Measurements from ENCODE around the gene NANOS3.

The NANOS3 gene

DNA sequence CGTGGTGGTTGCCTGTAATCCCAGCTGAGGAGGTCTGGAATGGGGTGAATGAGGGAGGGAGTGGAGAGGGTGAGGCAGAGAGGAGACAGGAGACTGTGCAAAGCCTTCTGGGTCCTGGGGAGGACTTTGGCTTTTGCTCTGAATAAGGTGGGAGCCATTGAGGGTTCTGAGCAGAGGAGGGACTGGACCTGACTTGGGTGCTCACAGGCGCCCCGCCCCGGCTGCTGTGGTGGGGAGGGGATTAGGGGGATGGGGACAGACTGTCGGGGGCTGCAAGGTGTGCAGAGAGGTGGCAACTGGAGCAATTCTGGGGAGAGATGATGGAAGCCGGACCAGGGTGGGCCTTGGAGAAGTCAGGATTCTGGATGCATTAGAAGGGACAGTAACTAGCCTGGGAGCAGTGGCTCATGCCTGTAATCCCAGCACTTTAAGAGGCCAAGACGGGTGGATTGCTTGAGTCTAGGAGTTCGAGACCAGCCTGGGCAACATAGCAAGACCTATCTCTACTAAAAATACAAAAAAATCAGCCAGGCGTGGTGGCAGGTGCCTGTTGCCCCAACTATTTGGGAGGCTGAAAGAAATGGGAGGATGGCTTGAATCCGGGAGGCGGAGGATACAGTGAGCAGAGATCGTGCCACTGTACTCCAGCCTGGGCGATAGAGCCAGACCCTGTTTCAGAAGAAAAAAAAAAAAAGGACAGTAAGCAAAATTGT, 16.1 kb upstream of the NANOS3 start:
- Histone ChIP-seq H3K27ac (ENCODE audit: low read length) (peak overlapping the region; percentile 86), H3K4me3 (ENCODE audit: low read depth in 1 of 2, low read length in 2 of 2) (peak overlapping the region; percentile 59 to 67), H3K27me3 (ENCODE audit: low read depth, low read length) (no peaks in the 10 kb centered on the region), H3K9me3 (ENCODE audit: control insufficient read depth in 1 of 2, low read length in 2 of 2) (no peaks in the 10 kb centered on the region), H3K36me3 (ENCODE audit: control insufficient read depth in 1 of 2, insufficient read depth in 2 of 2, low read length in 2 of 2) (no peaks in the 10 kb centered on the region), H3K4me1 (ENCODE audit: control insufficient read depth in 1 of 2, insufficient read depth in 2 of 2, low read length in 2 of 2) (peaks cover 8 to 10% of the 10 kb centered on the region in 2 donors)

DNA sequence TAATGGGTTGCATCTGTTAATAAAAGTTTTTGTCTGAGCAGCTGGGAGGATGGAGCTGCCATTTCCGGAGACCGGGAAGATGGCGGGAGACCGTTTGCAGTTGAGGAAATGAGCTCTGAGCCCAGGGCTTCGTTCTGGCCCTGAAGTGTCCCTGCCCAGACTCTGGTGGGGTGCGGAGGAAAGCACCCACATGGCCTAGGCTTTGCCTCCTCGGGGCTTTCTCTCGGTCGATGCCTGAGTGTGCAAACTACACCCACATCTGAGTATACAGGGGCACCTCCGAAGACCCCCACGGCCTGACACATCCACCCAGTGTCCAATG, 15.6 kb upstream of the NANOS3 start:
- no peaks in the 10 kb centered on the region for H3K27me3 ChIP-seq (ENCODE audit: low read depth, low read length)
- H3K4me1 ChIP-seq (ENCODE audit: control insufficient read depth in 1 of 2, insufficient read depth in 2 of 2, low read length in 2 of 2), result peaks cover 10 to 15% of the 10 kb centered on the region in 2 donors
- H3K27ac ChIP-seq (ENCODE audit: low read length), result peak overlapping the region; percentile 86
- no peaks in the 10 kb centered on the region for H3K36me3 ChIP-seq (ENCODE audit: control insufficient read depth in 1 of 2, insufficient read depth in 2 of 2, low read length in 2 of 2)
- peak overlapping the region; percentile 59 to 67 for H3K4me3 ChIP-seq (ENCODE audit: low read depth in 1 of 2, low read length in 2 of 2)
- H3K9me3 ChIP-seq (ENCODE audit: control insufficient read depth in 1 of 2, low read length in 2 of 2), result no peaks in the 10 kb centered on the region

DNA sequence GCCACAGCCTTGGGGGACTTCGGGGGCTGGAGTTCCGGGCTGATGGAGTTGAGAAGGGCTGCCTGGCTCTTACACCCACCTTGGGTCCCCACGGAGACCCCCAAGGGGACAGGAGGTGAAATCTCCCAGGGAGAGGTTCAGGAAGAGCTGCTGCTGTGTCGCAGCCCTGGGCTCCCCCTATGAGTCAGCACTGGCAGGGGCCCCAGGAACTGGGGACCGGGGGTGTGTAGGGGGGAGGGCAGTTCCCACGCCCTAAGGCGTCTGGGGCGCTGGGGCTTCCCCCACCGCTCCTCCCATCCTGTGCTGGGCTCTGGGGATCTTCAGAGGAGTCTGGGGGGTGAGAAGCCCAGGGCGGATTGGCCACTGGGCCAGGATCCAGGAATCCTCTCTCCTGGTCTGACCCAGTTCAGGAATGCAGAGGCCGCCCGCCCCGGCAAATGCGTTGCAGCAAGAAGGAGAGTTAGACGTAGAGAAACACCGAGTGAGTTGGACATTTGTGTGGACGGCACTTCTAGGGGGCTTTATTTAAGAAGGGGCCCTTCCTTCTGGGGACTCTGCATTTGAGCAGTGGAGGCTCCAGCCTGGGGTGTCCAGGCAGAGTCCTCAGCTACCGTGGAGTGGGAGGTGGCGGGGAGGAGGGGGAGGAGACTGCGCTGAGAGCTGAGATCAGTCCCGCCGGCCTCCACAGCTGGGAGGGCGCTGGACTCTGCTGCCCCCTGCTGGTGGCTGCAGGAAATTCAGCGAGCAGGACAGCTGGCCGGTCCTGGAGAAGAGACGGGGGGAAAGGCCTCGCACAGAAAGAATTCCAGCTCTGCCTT, 15.0 kb upstream of the NANOS3 start:
- peak overlapping the region; percentile 86 for H3K27ac ChIP-seq (ENCODE audit: low read length)
- peaks cover 12 to 18% of the 10 kb centered on the region in 2 donors for H3K4me1 ChIP-seq (ENCODE audit: control insufficient read depth in 1 of 2, insufficient read depth in 2 of 2, low read length in 2 of 2)
- H3K4me3 ChIP-seq (ENCODE audit: low read depth in 1 of 2, low read length in 2 of 2), result peak overlapping the region; percentile 59 to 67
- H3K27me3 ChIP-seq (ENCODE audit: low read depth, low read length), result no peaks in the 10 kb centered on the region
- H3K9me3 ChIP-seq (ENCODE audit: control insufficient read depth in 1 of 2, low read length in 2 of 2), result no peaks in the 10 kb centered on the region
- H3K36me3 ChIP-seq (ENCODE audit: control insufficient read depth in 1 of 2, insufficient read depth in 2 of 2, low read length in 2 of 2), result no peaks in the 10 kb centered on the region

DNA sequence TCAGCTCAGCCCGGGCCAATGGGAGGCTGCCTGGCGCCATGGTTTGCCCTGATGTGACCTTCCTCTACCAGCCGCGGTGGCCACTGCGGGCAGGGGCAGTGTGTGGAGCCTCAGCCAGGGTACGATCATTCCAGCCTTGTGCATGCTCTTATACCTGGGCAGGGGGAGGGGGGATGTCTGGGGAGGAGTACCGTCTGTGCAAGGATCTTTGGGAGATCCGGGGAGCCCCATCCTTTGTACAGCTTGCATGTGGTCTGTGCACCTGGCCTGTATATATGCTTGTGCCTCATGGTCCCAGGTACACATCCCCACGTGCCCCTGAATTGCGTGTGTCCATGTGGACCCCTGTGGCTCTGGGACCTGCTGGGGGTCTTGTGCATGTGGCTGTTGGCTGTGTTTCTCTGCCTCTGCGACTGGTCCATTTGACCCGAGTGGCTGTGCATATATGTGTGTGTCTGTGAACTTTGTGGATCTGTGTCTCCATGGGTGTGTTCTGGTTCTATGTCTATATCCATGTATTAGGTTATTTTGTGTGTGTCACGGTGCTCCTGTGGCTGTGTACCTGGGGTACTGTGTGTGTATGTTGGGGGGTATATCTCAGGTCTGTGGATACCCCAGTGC, 12.8 kb upstream of the NANOS3 start:
- Histone ChIP-seq H3K27ac (ENCODE audit: low read length) (no peak overlapping the region), H3K4me3 (ENCODE audit: low read depth in 1 of 2, low read length in 2 of 2) (no peak overlapping the region), H3K36me3 (ENCODE audit: control insufficient read depth in 1 of 2, insufficient read depth in 2 of 2, low read length in 2 of 2) (no peaks in the 10 kb centered on the region), H3K27me3 (ENCODE audit: low read depth, low read length) (no peaks in the 10 kb centered on the region), H3K9me3 (ENCODE audit: control insufficient read depth in 1 of 2, low read length in 2 of 2) (no peaks in the 10 kb centered on the region), H3K4me1 (ENCODE audit: control insufficient read depth in 1 of 2, insufficient read depth in 2 of 2, low read length in 2 of 2) (peaks cover 12 to 18% of the 10 kb centered on the region in 2 donors)

DNA sequence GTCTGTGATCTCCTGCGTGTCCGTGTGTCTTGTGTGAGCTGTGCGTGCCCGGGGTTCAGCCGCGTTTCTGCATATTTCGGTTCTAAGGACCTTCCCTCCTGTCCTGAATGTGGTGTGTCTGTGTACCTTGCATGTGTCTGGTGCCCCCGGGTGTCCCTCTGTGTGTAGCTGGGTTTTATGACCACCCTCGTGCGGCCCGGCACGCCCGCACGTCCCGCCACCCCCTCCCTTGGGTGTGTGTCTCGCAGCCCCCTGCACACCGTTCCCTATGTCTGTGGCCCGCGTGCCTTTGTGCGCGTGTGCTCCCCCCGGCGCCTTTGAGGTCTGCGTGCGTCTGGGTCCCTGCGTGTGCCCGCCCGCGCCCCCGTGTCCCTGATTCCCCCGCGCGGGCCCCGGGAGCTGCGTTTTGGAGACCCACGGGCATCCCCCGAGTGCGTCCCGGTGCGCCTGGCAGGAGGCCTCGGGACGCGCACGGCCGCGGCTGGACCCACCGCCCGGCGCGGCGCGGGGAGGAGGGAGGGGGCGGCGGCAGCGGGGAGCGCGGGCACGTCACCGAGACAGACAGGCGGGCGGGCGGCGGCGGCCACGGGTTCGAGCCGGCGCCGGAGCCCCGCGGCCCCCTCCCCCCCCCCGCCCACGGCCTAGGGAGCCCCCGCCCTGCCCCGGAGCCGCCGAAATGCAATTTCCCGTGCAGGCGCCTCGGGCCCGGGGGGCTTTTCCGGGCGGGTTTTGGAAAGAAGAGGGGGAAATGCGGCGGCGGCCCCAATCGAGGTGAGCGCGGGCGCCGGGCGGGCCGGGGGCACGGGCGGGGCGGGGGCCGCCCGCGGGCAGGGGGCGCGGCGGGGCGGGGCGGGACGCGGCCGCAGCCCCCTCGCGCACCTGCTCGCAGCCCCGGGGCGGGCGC, 12.0 kb upstream of the NANOS3 start:
- Histone ChIP-seq H3K4me3 (ENCODE audit: low read depth in 1 of 2, low read length in 2 of 2) (peak overlapping the region in 1 of 2 donors; percentile 69), H3K27ac (ENCODE audit: low read length) (no peak overlapping the region), H3K36me3 (ENCODE audit: control insufficient read depth in 1 of 2, insufficient read depth in 2 of 2, low read length in 2 of 2) (no peaks in the 10 kb centered on the region), H3K9me3 (ENCODE audit: control insufficient read depth in 1 of 2, low read length in 2 of 2) (no peaks in the 10 kb centered on the region), H3K4me1 (ENCODE audit: control insufficient read depth in 1 of 2, insufficient read depth in 2 of 2, low read length in 2 of 2) (peaks cover 12 to 18% of the 10 kb centered on the region in 2 donors), H3K27me3 (ENCODE audit: low read depth, low read length) (no peaks in the 10 kb centered on the region)

DNA sequence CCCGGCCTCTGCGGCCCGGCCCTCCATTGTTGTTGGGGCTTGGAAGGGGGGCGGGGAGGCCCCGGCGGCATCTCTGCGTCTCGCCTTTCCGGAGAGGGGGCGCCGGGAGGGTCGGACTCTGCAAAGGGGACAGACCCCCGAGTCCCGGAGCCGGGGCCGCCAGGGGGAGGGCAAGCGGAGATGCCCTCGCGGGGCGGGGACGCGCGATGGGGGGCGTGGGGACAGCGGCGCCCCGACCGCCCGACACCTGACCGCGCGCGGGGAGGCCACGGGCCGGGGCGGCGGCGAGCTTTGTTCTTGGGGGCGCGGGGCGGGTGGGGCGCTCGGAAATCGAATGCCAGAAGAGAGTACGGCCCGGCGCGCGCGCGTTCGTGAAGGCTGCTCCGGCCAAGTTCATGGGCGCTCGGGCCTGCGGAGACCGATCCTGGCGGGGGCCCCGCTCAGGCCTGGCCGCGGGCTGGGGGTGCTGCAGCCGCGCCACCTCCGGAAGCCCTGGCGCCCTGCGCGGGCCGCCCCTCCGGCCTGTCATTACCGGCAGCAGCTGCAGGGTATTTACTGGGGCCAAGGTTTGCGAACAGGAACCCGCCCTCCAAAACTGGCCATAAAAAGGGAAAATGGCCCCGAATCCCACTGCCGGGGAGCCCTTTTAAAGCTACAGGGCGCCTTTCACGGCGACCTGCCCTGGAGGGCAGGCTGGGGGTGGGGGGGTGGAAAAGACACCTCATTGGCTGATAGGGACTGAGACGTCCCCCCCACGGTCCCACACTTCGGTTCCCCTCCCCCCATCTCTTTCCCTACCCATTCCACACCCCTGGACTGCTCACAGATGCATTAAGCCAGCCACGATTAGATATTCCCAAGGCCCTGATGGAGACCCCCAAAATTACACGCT, 11.1 kb upstream of the NANOS3 start:
- Histone ChIP-seq H3K27me3 (ENCODE audit: low read depth, low read length) (no peaks in the 10 kb centered on the region), H3K4me3 (ENCODE audit: low read depth in 1 of 2, low read length in 2 of 2) (peak overlapping the region; percentile 30 to 69)

DNA sequence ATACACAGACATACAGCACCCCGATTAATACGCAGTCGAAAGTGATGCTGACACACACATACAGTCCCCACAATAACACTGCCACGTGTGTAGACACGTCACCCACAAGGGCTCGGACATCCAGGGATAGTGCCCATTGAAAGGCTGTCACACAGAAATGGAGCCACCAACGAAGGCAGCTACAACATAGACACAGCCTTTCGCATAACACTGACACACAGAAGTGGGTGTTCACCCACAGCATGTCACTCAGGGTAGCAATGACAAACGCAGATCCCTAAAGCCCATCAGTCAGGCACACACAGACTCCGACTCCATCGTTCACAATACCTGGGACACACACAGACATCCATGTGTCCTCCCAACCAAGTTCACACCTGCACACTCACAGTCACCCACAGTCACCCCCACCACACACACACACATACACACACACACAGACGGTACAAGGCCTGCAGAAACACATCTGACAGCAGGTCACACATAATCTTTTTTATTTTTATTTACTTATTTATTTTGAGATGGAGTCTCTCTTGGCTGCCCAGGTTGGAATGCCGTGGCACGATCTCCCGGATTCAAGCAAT, 10.4 kb upstream of the NANOS3 start:
- Histone ChIP-seq H3K36me3 (ENCODE audit: control insufficient read depth in 1 of 2, insufficient read depth in 2 of 2, low read length in 2 of 2) (no peaks in the 10 kb centered on the region), H3K27ac (ENCODE audit: low read length) (no peak overlapping the region), H3K4me3 (ENCODE audit: low read depth in 1 of 2, low read length in 2 of 2) (peak overlapping the region; percentile 30 to 69), H3K4me1 (ENCODE audit: control insufficient read depth in 1 of 2, insufficient read depth in 2 of 2, low read length in 2 of 2) (peaks cover 7 to 16% of the 10 kb centered on the region in 2 donors), H3K27me3 (ENCODE audit: low read depth, low read length) (no peaks in the 10 kb centered on the region), H3K9me3 (ENCODE audit: control insufficient read depth in 1 of 2, low read length in 2 of 2) (no peaks in the 10 kb centered on the region)

More for the DNA sequence above, 11.1 kb upstream of the NANOS3 start:
- Histone ChIP-seq H3K4me1 (ENCODE audit: control insufficient read depth in 1 of 2, insufficient read depth in 2 of 2, low read length in 2 of 2) (peaks cover 12 to 18% of the 10 kb centered on the region in 2 donors), H3K36me3 (ENCODE audit: control insufficient read depth in 1 of 2, insufficient read depth in 2 of 2, low read length in 2 of 2) (no peaks in the 10 kb centered on the region), H3K27ac (ENCODE audit: low read length) (no peak overlapping the region), H3K9me3 (ENCODE audit: control insufficient read depth in 1 of 2, low read length in 2 of 2) (no peaks in the 10 kb centered on the region)

DNA sequence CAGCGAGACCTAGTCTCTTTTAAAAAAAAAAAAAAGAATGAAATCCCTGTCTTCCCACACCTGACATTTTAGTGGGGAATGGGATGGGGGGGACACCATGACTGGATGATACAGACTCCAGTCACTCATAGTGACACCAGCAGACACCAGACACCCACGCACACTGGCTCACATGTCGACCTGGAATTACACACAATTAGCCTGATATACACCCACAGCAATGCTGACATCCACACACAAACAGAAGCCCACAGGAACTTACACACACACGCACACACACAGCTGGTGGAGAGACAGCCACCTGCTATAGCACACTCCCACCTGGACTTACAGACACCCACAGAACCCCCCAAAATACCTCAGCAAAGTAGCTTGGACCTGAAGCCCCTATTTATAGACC, 8.3 kb upstream of the NANOS3 start:
- Histone ChIP-seq H3K4me3 (ENCODE audit: low read depth in 1 of 2, low read length in 2 of 2) (no peak overlapping the region), H3K4me1 (ENCODE audit: control insufficient read depth in 1 of 2, insufficient read depth in 2 of 2, low read length in 2 of 2) (peaks cover 4 to 24% of the 10 kb centered on the region in 2 donors), H3K27ac (ENCODE audit: low read length) (no peak overlapping the region), H3K9me3 (ENCODE audit: control insufficient read depth in 1 of 2, low read length in 2 of 2) (no peaks in the 10 kb centered on the region), H3K27me3 (ENCODE audit: low read depth, low read length) (no peaks in the 10 kb centered on the region), H3K36me3 (ENCODE audit: control insufficient read depth in 1 of 2, insufficient read depth in 2 of 2, low read length in 2 of 2) (no peaks in the 10 kb centered on the region)

DNA sequence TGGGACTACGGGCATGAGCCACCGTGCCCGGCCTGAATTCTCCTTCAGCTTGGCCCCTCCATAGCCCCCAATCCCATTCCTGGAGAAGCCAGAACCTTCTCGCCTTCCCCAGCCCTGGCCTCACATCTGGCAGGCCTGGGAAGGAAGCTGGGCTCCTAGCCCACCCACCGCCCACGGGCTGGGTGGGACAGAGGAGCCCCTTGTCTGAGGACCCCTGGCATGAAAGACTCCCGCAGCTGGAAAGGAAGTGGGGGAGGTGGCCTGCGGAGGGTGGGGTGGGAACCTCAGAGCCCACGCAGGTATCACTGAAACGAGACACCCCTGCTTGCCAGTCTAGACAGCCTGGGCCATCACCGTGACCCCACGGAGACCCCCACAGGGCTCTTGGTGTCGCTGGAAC, 7.7 kb upstream of the NANOS3 start:
- Histone ChIP-seq H3K4me3 (ENCODE audit: low read depth in 1 of 2, low read length in 2 of 2) (no peak overlapping the region), H3K27ac (ENCODE audit: low read length) (no peak overlapping the region), H3K9me3 (ENCODE audit: control insufficient read depth in 1 of 2, low read length in 2 of 2) (no peaks in the 10 kb centered on the region), H3K36me3 (ENCODE audit: control insufficient read depth in 1 of 2, insufficient read depth in 2 of 2, low read length in 2 of 2) (no peaks in the 10 kb centered on the region), H3K4me1 (ENCODE audit: control insufficient read depth in 1 of 2, insufficient read depth in 2 of 2, low read length in 2 of 2) (peaks cover 4 to 24% of the 10 kb centered on the region in 2 donors), H3K27me3 (ENCODE audit: low read depth, low read length) (no peaks in the 10 kb centered on the region)

DNA sequence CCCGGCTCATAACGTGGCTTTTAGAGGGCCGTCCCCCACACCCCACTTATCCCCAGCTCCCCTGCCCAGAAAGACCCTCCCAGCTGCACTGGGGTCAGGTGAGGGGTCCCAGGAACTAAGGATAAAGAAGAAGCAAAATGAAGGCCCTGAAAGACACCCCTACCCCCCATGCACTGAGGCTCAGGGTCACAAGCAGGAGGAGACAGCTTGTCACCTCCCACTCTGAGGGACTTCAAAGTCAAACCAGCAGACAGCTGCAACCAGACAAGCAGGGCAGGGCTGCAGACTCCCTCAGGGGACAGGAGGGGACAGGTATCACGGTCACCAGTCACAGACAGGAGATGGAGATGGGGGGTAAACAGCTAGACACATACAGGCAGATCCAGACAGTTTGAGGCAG, 6.1 kb upstream of the NANOS3 start:
- Histone ChIP-seq H3K27ac (ENCODE audit: low read length) (no peak overlapping the region), H3K27me3 (ENCODE audit: low read depth, low read length) (no peaks in the 10 kb centered on the region), H3K4me1 (ENCODE audit: control insufficient read depth in 1 of 2, insufficient read depth in 2 of 2, low read length in 2 of 2) (peaks cover 4 to 17% of the 10 kb centered on the region in 2 donors), H3K9me3 (ENCODE audit: control insufficient read depth in 1 of 2, low read length in 2 of 2) (no peaks in the 10 kb centered on the region), H3K4me3 (ENCODE audit: low read depth in 1 of 2, low read length in 2 of 2) (no peak overlapping the region), H3K36me3 (ENCODE audit: control insufficient read depth in 1 of 2, insufficient read depth in 2 of 2, low read length in 2 of 2) (no peaks in the 10 kb centered on the region)

Measured in muscle layer of duodenum (tissue), 2 donors.